ENCODE results near the gene ASCL5. TPM values are rescaled to one million over a fixed set of nuclear protein-coding genes. Genes with fewer than 3 reads are reported as not detected.
A peak's percentile ranks its signal among the peaks of the same experiment; 100 is the strongest.

Gene ASCL5
- polyA plus RNA-seq, 5 donors, result 0.17 to 0.89 (median 0.36) TPM

DNA sequence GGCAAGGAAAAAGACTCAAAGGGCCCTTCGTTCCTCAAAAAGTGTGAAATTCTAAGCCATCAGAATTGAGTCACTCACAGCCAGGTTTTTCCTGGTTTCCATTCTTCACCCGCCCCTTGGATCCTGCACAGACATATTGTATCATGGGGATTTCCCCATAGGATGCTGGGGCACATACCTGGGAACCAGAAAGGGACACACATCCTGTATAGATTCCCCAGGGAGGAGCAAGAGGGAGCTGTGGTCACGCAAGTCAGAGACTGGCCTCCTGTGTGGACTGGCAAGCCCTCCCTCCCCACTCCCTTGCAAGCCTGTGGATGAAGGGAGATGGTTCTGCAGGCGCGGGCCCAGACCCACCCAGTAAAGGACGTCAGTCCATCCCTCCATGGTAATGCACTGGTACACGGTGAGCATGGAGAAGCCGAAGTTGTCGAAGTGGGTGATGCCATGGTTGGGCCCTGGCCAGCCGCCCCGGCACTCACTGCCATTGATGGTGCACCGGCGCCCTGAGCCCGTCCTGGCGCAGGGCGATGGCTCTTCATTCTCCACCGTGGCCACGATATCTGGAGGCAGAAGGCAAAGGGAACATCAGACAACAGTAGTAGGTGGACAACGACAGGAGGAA is 38.0 kb downstream of the ASCL5 start:
- DNase-seq, result no peak

DNA sequence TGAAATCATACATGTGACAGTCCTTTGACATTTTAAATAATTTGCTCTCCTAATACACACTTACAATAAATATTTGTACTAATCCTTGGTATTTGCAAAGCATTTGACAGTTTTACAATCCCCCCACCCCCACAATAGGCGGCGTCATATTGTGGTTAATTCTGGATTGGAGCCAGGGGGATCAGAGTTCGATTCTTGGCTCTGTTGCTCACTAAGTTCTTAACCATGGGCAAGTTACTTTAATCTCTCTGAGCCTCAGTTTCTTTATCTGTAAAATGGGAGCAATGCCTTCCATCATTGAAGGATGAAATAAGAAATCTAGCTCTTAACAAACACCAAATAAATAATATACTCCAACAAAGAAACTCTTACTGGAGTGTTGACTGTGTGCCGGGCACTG is 38.6 kb downstream of the ASCL5 start:
- no peak for DNase-seq

GRCh38 chr1:201085902-201086735 is 40.9 kb downstream of the ASCL5 start:
- no peak for DNase-seq

DNA sequence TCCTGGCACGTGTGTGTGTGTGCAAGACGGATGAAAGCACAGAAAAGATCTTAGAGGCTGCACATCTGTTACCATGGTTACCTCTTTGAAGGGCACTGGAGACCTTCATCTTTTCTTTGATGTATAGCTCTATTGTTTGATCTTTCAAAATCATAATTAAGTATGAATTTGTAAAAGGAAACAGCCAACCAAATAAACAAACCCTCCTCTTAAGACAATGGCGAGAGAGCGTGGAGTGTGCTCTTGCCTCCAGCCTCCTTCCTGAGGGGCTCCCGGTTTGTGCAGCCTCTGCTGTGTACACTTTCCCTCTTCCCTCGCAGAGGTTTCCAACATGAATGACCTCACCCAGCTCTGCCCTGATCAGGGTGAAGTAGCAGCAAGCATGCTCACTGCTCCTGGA is 42.7 kb downstream of the ASCL5 start:
- peak in 1 of 2 donors; percentile 47 for DNase-seq

DNA sequence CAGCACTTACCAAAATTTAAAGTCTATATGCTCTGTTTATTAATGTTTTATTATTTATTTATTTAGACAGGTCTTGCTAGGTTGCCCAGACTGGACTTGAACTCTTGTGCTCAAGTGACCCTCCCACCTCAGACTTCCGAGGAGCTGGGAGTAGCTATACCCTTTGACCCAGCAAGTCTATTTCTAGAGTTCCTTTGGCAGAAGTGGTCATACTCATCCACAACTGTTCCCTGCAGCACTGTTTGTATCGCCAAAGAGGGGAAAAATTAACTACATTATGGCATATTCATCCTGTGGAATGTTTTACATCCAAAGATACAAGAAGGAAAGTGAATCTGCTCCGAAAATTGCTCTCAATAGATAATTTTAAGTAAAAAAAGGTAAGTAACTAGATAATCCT is 43.2 kb downstream of the ASCL5 start:
- no peak for DNase-seq

DNA sequence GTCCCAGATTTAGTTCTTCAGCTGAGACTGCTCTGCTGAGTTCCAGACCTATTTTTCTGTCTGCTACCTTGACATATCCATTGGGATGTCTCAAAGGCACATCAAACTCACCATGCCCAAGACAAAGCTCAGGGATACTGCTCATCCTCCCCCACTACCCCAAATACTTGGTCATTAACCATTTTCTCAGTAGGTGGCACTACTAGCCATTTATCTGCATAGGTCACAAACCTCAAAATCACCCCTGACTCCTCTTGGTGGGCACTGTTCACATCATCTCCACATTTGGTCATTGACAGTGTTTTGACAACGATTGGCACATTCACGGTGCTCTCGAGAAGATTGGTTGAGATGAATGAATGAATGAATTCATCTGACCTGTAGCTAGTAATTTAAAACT is 46.8 kb downstream of the ASCL5 start:
- no peak for DNase-seq

DNA sequence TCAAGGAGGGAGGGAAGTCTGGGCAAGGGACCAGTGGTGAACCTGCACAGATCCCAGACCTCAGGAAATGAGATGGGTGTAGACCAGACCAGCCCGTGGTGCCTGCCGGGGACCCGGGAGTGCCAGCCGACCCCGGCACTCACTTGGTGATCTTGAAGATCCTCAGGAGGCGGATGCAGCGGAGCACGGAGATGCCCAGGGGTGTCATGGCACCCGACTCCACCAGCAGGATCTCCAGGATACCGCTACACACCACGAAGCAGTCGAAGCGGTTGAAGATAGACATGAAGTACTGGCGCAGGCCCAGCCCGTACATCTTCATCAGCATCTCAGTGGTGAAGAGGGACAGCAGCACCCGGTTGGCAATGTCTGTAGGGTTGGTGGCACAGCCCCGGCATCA is 49.2 kb downstream of the ASCL5 start:
- DNase-seq, result no peak

DNA sequence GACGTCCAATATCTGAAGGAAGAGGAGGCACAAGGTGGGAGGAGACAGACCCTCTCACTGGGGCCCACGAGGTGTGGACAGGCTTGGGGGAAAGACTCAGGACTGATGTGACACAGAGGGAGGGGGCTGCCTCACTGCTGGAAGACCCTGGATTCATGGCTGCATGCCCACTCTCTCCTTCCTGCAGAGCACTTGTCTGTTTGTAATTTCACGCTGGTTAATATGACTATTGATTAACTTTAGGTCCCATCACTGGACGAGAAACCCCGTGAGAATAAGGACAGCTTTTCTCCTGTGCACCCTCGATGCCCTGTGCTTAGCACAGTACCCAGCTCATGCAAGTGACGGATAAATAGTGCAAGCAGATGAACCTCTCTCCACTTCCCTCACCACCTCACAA is 49.9 kb downstream of the ASCL5 start:
- no peak for DNase-seq

GRCh38 chr1:201076092-201076491 is 50.9 kb downstream of the ASCL5 start:
- no peak for DNase-seq

DNA sequence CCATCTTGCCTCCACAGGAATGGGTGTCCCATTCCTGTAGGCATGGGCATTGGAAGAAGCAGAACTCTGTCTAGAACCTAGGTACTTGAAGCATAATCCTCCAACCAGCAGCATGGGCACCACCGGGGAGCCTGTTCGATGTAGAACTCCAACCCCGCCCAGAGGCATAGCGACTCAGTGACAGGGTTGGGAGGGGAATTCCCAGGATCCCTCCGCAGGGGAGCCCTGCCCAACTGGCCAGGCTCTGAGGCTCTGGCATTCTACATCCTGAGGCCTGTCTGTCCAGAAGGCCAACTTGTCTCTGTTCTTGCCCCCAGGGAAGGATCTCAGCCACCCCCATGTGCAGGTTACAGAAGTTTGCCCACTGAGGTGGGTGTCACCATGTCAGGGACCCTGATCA is 53.0 kb downstream of the ASCL5 start:
- no peak for DNase-seq

- DNase-seq, result no peak
These were observed 54.1 kb downstream of the ASCL5 start for GRCh38 chr1:201072922-201073321.

GRCh38 chr1:201072149-201072548 is 54.8 kb downstream of the ASCL5 start:
- no peak for DNase-seq

- no peak for DNase-seq
These were observed 57.3 kb downstream of the ASCL5 start for GRCh38 chr1:201069636-201070035.

- no peak for DNase-seq
These were observed 58.0 kb downstream of the ASCL5 start for GRCh38 chr1:201068976-201069375.

DNA sequence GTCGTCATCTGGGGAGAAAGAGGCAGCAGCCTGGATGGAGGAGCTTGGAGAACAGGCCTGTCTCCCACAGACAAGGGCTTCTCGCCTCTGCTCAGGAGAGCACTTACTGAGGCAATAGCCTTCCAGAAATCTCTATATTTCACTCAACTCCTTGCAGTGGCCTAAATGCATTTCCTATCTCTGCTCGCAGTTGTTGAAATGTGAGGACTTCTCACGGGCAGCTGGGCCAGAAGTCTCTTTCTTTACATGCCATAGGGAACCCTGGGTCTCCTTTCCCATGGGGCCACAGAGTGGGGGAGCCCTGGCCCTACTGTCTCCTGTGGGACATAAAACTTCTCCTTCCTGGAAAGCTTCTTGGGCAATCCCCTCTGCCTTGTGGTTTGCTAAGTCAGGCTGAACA is 60.0 kb downstream of the ASCL5 start:
- DNase-seq, result no peak

GRCh38 chr1:201065686-201066085 is 61.3 kb downstream of the ASCL5 start:
- DNase-seq, result no peak

DNA sequence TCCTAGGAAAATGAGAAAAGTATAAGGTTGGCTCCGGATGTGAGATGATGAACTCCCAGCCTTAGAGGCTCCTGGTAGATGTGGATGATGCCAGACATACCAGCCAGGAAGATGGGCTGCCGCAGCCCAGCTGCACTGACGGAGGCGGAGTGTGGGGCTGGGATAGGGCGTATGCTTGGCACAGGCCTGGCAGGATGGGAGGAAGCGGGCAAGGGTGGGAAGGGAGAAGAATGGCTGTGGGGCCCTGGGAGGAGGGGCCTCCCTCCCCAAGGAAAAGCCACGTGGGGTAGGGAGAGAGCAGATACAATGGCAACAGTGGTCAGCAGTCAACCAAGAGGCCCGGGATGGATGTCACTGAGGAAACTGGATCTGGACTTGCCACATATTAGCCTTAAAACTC is 62.2 kb downstream of the ASCL5 start:
- DNase-seq, result no peak

Other genes with a start within 250 kb of the ASCL5 start
- 10 to 100 TPM; 16.8 to 25.7 (median 20.8) TPM for gene INAVA, start 232.3 kb downstream of the ASCL5 start, polyA plus RNA-seq (ENCODE audit: insufficient read depth in 1 of 5, insufficient read length in 5 of 5, low replicate concordance in 1 of 5)
- gene KIF21B, start 103.5 kb downstream of the ASCL5 start, polyA plus RNA-seq (ENCODE audit: insufficient read depth in 1 of 5, insufficient read length in 5 of 5, low replicate concordance in 1 of 5), result 10 to 100 TPM in 2 of 5 donors, 1 to 10 TPM in 3; 6.8 to 13.8 (median 9.8) TPM
- 1 to 10 TPM in 1 of 5 donors, under 1 TPM in 4; 0.08 to 2.2 (median 0.14) TPM for gene CACNA1S, start 14.8 kb downstream of the ASCL5 start, polyA plus RNA-seq (ENCODE audit: insufficient read depth in 1 of 5, insufficient read length in 5 of 5, low replicate concordance in 1 of 5)
- gene TMEM9, start 27.3 kb upstream of the ASCL5 start, polyA plus RNA-seq (ENCODE audit: insufficient read depth in 1 of 5, insufficient read length in 5 of 5, low replicate concordance in 1 of 5), result 100 to 1,000 TPM; 129 to 155 (median 137) TPM
- gene IGFN1, start 63.6 kb upstream of the ASCL5 start, polyA plus RNA-seq (ENCODE audit: insufficient read depth in 1 of 5, insufficient read length in 5 of 5, low replicate concordance in 1 of 5), result 1 to 10 TPM in 2 of 5 donors, under 1 TPM in 3; 0.61 to 1.4 (median 0.91) TPM
- gene PKP1, start 156.3 kb upstream of the ASCL5 start, polyA plus RNA-seq (ENCODE audit: insufficient read depth in 1 of 5, insufficient read length in 5 of 5, low replicate concordance in 1 of 5), result under 1 TPM; 0.10 to 0.51 (median 0.18) TPM